GM04503 (cell line): Measurements from ENCODE around the gene CLTA.
"Not testable (repeated sequence)": the region's sequence is repeated elsewhere in the genome, so short reads cannot be mapped to it uniquely, and the experiment has no call there.

Experiments
- DNase-seq: peaks from one replicate; pipeline ENCODE4 v3.0.0-alpha.2; 2012; ENCODE audit warnings: low read depth

CLTA gene

GRCh38 chr9:36158917-36159316 is 31.8 kb upstream of the CLTA start:
- no peak for DNase-seq

GRCh38 chr9:36159509-36159908 is 31.2 kb upstream of the CLTA start:
- not testable (repeated sequence) for DNase-seq

- not testable (repeated sequence) for DNase-seq
Observed at GRCh38 chr9:36160126-36160525, 30.6 kb upstream of the CLTA start.

- no peak for DNase-seq
Observed at GRCh38 chr9:36161187-36161586, 29.5 kb upstream of the CLTA start.

- DNase-seq: no peak
Observed at GRCh38 chr9:36162211-36162738, 28.4 kb upstream of the CLTA start.

- DNase-seq: no peak
Observed at GRCh38 chr9:36163049-36163785, 27.5 kb upstream of the CLTA start.

- DNase-seq: no peak
Observed at GRCh38 chr9:36163786-36164170, 26.9 kb upstream of the CLTA start.

GRCh38 chr9:36164372-36164771 is 26.3 kb upstream of the CLTA start:
- no peak for DNase-seq

GRCh38 chr9:36164989-36165388 is 25.7 kb upstream of the CLTA start:
- DNase-seq: no peak

- no peak for DNase-seq
Observed at GRCh38 chr9:36165826-36166167, 24.9 kb upstream of the CLTA start.

- DNase-seq: no peak
Observed at GRCh38 chr9:36166168-36166927, 24.4 kb upstream of the CLTA start.

GRCh38 chr9:36169166-36169565 is 21.6 kb upstream of the CLTA start, which contains the start of gene CCIN:
Gene CCIN, plus strand, starts transcription at chr9:36169388. Its CDS starts 115 bp downstream, at chr9:36169503.
- no peak for DNase-seq

- DNase-seq: no peak
Observed at GRCh38 chr9:36169708-36170107, 21.0 kb upstream of the CLTA start.

- DNase-seq: no peak
Observed at GRCh38 chr9:36170531-36170930, 20.2 kb upstream of the CLTA start.

- DNase-seq: no peak
Observed at GRCh38 chr9:36173861-36174260, 16.9 kb upstream of the CLTA start.

GRCh38 chr9:36174271-36174670 is 16.4 kb upstream of the CLTA start:
- no peak for DNase-seq

GRCh38 chr9:36174731-36175130 is 16.0 kb upstream of the CLTA start:
- DNase-seq: no peak

- DNase-seq: not testable (repeated sequence)
Observed at GRCh38 chr9:36175209-36175608, 15.5 kb upstream of the CLTA start.

GRCh38 chr9:36176496-36176895 is 14.2 kb upstream of the CLTA start:
- not testable (repeated sequence) for DNase-seq

GRCh38 chr9:36177571-36177970 is 13.2 kb upstream of the CLTA start:
- no peak for DNase-seq

- DNase-seq: not testable (repeated sequence)
Observed at GRCh38 chr9:36180243-36180642, 10.5 kb upstream of the CLTA start.

- peak; percentile 95 for DNase-seq
Observed at GRCh38 chr9:36187414-36187813, 3.3 kb upstream of the CLTA start.

GRCh38 chr9:36188212-36188611 is 2.5 kb upstream of the CLTA start:
- no peak for DNase-seq
